CD4-positive, CD25-positive, alpha-beta regulatory T cell (primary cell): ENCODE results near the gene GABBR2. TPM values are rescaled to one million over a fixed set of nuclear protein-coding genes. Genes with fewer than 3 reads are reported as not detected.

ENCODE experiments used
- ATAC-seq, 2 donors: fragments of 150-1000 bp; cut with Tn5 transposase; one replicate each; pipeline ENCODE4 v1.10.0; 2021; ENCODE audit warnings: low read depth in 2 of 2, moderate number of reproducible peaks in 2 of 2, moderate library complexity in 1 of 2
- DNase-seq, 3 donors: peaks; one replicate each; pipeline versions ENCODE4 v3.0.0 to v3.0.0-alpha.2; 2012 to 2022; ENCODE audit warnings: mixed read lengths in 1 of 3
- H3K27ac ChIP-seq: one replicate; pipeline ENCODE4 v1.7.0; 2013; ENCODE audit warnings: mild to moderate bottlenecking, low read length; ENCODE audit not compliant: insufficient read depth, poor library complexity, severe bottlenecking
- H3K27me3 ChIP-seq: one replicate; pipeline ENCODE4 v1.7.0; 2013; ENCODE audit warnings: low read length; ENCODE audit not compliant: control insufficient read depth, insufficient read depth
- H3K36me3 ChIP-seq: one replicate; pipeline ENCODE4 v1.7.0; 2013; ENCODE audit warnings: mild to moderate bottlenecking, low read length, moderate library complexity; ENCODE audit not compliant: control insufficient read depth, insufficient read depth
- H3K4me1 ChIP-seq: 2 replicates; pipeline ENCODE4 v1.7.0; 2013; ENCODE audit warnings: mild to moderate bottlenecking, low read length; ENCODE audit not compliant: insufficient read depth, control insufficient read depth, poor library complexity, severe bottlenecking
- H3K4me3 ChIP-seq: one replicate; pipeline ENCODE4 v1.7.0; 2013; ENCODE audit warnings: low read depth, mild to moderate bottlenecking, low read length, moderate library complexity
- H3K9me3 ChIP-seq, 2 experiments: 1 replicate in 1 of 2; 2 replicates in 1 of 2; pipeline ENCODE4 v1.7.0; 2013; ENCODE audit warnings: low read length in 2 of 2, mild to moderate bottlenecking in 1 of 2, moderate library complexity in 1 of 2; ENCODE audit not compliant: control insufficient read depth in 2 of 2
- H3K27ac Mint-ChIP-seq, 3 donors: one replicate each; pipeline ENCODE4 v1.8.0; 2020 to 2022; ENCODE audit warnings: mild to moderate bottlenecking in 3 of 3, mixed read lengths in 3 of 3, moderate library complexity in 2 of 3
- H3K27me3 Mint-ChIP-seq: one replicate; pipeline ENCODE4 v1.8.0; 2022; ENCODE audit warnings: mild to moderate bottlenecking, mixed read lengths
- H3K36me3 Mint-ChIP-seq: one replicate; pipeline ENCODE4 v1.8.0; 2020; ENCODE audit warnings: mixed read lengths
- H3K4me1 Mint-ChIP-seq, 4 donors: one replicate each; pipeline ENCODE4 v1.8.0; 2020 to 2022; ENCODE audit warnings: mixed read lengths in 4 of 4, mild to moderate bottlenecking in 1 of 4
- H3K4me3 Mint-ChIP-seq, 4 donors: one replicate each; pipeline ENCODE4 v1.8.0; 2020 to 2022; ENCODE audit warnings: mild to moderate bottlenecking in 4 of 4, mixed read lengths in 4 of 4, moderate library complexity in 3 of 4
- H3K9me3 Mint-ChIP-seq, 7 donors: one replicate each; pipeline ENCODE4 v1.8.0; 2020 to 2022; ENCODE audit warnings: mixed read lengths in 7 of 7, mild to moderate bottlenecking in 3 of 7, moderate library complexity in 2 of 7
- polyA plus RNA-seq, 4 donors: library from polyadenylated mRNA; unstranded; fragments of 300-500 nt; fragmentation: Illumina TruSeq; gene quantifications; one replicate each; pipeline ENCODE4 v1.2.3, GENCODE V29; 2021
- total RNA-seq: library from RNA; stranded (reverse); gene quantifications from one replicate; pipeline ENCODE4 v1.2.3, GENCODE V29; 2022

GABBR2 gene
- total and polyA plus RNA-seq, 5 donors from 2014 or later = not detected

GRCh38 chr9:98298476-98298875 lies 410.3 kb downstream of the GABBR2 start:
- no peak overlapping the region for H3K4me3 ChIP-seq
- Mint-ChIP-seq H3K27me3 (peaks cover 6% of the 10 kb centered on the region), H3K4me1 (no peaks in the 10 kb centered on the region), H3K27ac (no peak overlapping the region), H3K9me3 (no peaks in the 10 kb centered on the region), H3K4me3 (no peak overlapping the region), H3K36me3 (no peaks in the 10 kb centered on the region)
- H3K9me3 ChIP-seq = no peaks in the 10 kb centered on the region
- DNase-seq = no peak
- H3K27me3 ChIP-seq = no peaks in the 10 kb centered on the region
- no peak for ATAC-seq
- H3K36me3 ChIP-seq = no peaks in the 10 kb centered on the region
- H3K4me1 ChIP-seq = no peaks in the 10 kb centered on the region
- no peak overlapping the region for H3K27ac ChIP-seq

- Mint-ChIP-seq H3K9me3 (no peaks in the 10 kb centered on the region), H3K4me1 (no peaks in the 10 kb centered on the region), H3K4me3 (no peak overlapping the region), H3K27ac (no peak overlapping the region), H3K27me3 (peaks cover 10% of the 10 kb centered on the region), H3K36me3 (no peaks in the 10 kb centered on the region)
- ATAC-seq = no peak
- Histone ChIP-seq H3K4me3 (no peak overlapping the region), H3K9me3 (no peaks in the 10 kb centered on the region), H3K36me3 (no peaks in the 10 kb centered on the region), H3K27ac (no peak overlapping the region), H3K4me1 (no peaks in the 10 kb centered on the region), H3K27me3 (no peaks in the 10 kb centered on the region)
- DNase-seq = no peak
Measured at GRCh38 chr9:98295824-98296223, 412.9 kb downstream of the GABBR2 start.

- no peaks in the 10 kb centered on the region for H3K36me3 ChIP-seq
- ATAC-seq = no peak
- no peak overlapping the region for H3K27ac Mint-ChIP-seq
- H3K4me3 Mint-ChIP-seq = no peak overlapping the region
- no peak for DNase-seq
- no peaks in the 10 kb centered on the region for H3K9me3 ChIP-seq
- H3K36me3 Mint-ChIP-seq = no peaks in the 10 kb centered on the region
- no peaks in the 10 kb centered on the region for H3K27me3 ChIP-seq
- H3K27me3 Mint-ChIP-seq = peaks cover 10% of the 10 kb centered on the region
- no peak overlapping the region for H3K27ac ChIP-seq
- H3K9me3 Mint-ChIP-seq = no peaks in the 10 kb centered on the region
- H3K4me1 Mint-ChIP-seq = no peaks in the 10 kb centered on the region
- H3K4me3 ChIP-seq = no peak overlapping the region
- no peaks in the 10 kb centered on the region for H3K4me1 ChIP-seq
Measured at GRCh38 chr9:98291820-98292219, 416.9 kb downstream of the GABBR2 start.

- Mint-ChIP-seq H3K4me1 (no peaks in the 10 kb centered on the region), H3K4me3 (no peak overlapping the region), H3K36me3 (no peaks in the 10 kb centered on the region), H3K9me3 (no peaks in the 10 kb centered on the region), H3K27ac (no peak overlapping the region), H3K27me3 (peaks cover 10% of the 10 kb centered on the region)
- H3K27me3 ChIP-seq = no peaks in the 10 kb centered on the region
- no peak for ATAC-seq
- H3K36me3 ChIP-seq = no peaks in the 10 kb centered on the region
- no peak for DNase-seq
- H3K9me3 ChIP-seq = no peaks in the 10 kb centered on the region
- H3K4me3 ChIP-seq = no peak overlapping the region
- no peaks in the 10 kb centered on the region for H3K4me1 ChIP-seq
- no peak overlapping the region for H3K27ac ChIP-seq
Measured at GRCh38 chr9:98290411-98290810, 418.3 kb downstream of the GABBR2 start.

GRCh38 chr9:98289614-98290201 lies 419.0 kb downstream of the GABBR2 start:
- H3K27ac Mint-ChIP-seq = no peak overlapping the region
- H3K4me3 Mint-ChIP-seq = no peak overlapping the region
- no peaks in the 10 kb centered on the region for H3K9me3 ChIP-seq
- no peak overlapping the region for H3K27ac ChIP-seq
- no peak overlapping the region for H3K4me3 ChIP-seq
- no peaks in the 10 kb centered on the region for H3K9me3 Mint-ChIP-seq
- H3K36me3 Mint-ChIP-seq = no peaks in the 10 kb centered on the region
- no peaks in the 10 kb centered on the region for H3K27me3 ChIP-seq
- DNase-seq (no peak), ATAC-seq (no peak)
- H3K4me1 ChIP-seq = no peaks in the 10 kb centered on the region
- H3K27me3 Mint-ChIP-seq = peaks cover 10% of the 10 kb centered on the region
- H3K4me1 Mint-ChIP-seq = no peaks in the 10 kb centered on the region
- H3K36me3 ChIP-seq = no peaks in the 10 kb centered on the region

DNA sequence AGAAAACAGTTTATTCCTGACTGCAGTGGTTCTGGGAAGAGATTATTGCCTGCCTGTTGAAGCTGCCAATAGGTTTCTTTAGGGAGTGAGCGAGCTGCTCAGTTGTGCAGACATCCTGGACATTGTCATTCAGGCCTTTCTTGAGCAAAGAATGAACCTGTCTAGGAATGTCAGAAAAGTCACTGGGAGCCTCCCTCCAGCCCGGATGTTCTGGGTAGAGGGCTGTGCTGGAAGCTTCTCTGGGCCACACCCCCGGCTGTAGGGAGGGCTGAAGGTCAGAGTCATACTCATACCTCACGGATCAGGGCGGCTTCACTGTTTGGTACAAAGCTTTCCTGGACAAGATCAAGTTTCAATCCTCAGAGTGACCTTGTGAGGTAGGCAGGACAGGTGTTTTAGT lies 419.9 kb downstream of the GABBR2 start:
- DNase-seq (no peak), ATAC-seq (no peak)
- no peaks in the 10 kb centered on the region for H3K4me1 ChIP-seq
- no peaks in the 10 kb centered on the region for H3K36me3 ChIP-seq
- Mint-ChIP-seq H3K36me3 (no peaks in the 10 kb centered on the region), H3K4me3 (no peak overlapping the region), H3K9me3 (no peaks in the 10 kb centered on the region), H3K27me3 (peaks cover 4% of the 10 kb centered on the region), H3K4me1 (no peaks in the 10 kb centered on the region), H3K27ac (no peak overlapping the region)
- no peaks in the 10 kb centered on the region for H3K9me3 ChIP-seq
- no peaks in the 10 kb centered on the region for H3K27me3 ChIP-seq
- H3K4me3 ChIP-seq = no peak overlapping the region
- H3K27ac ChIP-seq = no peak overlapping the region

GRCh38 chr9:98287384-98287783 lies 421.4 kb downstream of the GABBR2 start:
- ATAC-seq = no peak
- no peaks in the 10 kb centered on the region for H3K9me3 ChIP-seq
- no peak overlapping the region for H3K4me3 ChIP-seq
- no peaks in the 10 kb centered on the region for H3K9me3 Mint-ChIP-seq
- no peak overlapping the region for H3K27ac ChIP-seq
- H3K27ac Mint-ChIP-seq = no peak overlapping the region
- peaks cover 10% of the 10 kb centered on the region for H3K27me3 Mint-ChIP-seq
- H3K4me3 Mint-ChIP-seq = no peak overlapping the region
- H3K36me3 ChIP-seq = no peaks in the 10 kb centered on the region
- H3K27me3 ChIP-seq = no peaks in the 10 kb centered on the region
- no peaks in the 10 kb centered on the region for H3K4me1 Mint-ChIP-seq
- H3K36me3 Mint-ChIP-seq = no peaks in the 10 kb centered on the region
- no peak for DNase-seq
- no peaks in the 10 kb centered on the region for H3K4me1 ChIP-seq

DNA sequence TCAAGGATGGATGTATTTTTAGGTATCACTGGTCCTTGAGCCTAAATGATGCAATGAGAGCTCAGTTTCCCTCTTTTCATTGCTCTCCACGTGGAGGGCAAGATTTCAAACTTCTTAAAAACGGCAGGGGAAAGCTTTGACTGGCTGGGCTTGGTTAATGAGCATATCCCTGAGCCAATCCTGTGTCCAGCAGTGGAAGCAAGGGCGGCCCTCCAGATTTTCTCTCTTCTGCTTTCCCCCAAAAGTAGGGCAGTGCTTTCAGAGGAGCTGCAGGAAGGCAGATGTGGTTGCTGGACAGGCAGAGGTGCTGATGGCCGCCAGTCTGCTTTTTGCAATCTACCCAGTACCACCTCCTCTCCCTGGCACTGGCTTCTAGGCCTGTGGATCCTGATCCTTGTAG lies 423.3 kb downstream of the GABBR2 start:
- no peak overlapping the region for H3K4me3 Mint-ChIP-seq
- Histone ChIP-seq H3K27ac (no peak overlapping the region), H3K27me3 (peaks cover 2% of the 10 kb centered on the region), H3K9me3 (no peaks in the 10 kb centered on the region), H3K4me3 (no peak overlapping the region), H3K36me3 (no peaks in the 10 kb centered on the region), H3K4me1 (no peaks in the 10 kb centered on the region)
- no peaks in the 10 kb centered on the region for H3K36me3 Mint-ChIP-seq
- H3K4me1 Mint-ChIP-seq = no peaks in the 10 kb centered on the region
- H3K27me3 Mint-ChIP-seq = peaks cover 18% of the 10 kb centered on the region
- DNase-seq = no peak
- H3K9me3 Mint-ChIP-seq = no peaks in the 10 kb centered on the region
- no peak for ATAC-seq
- H3K27ac Mint-ChIP-seq = no peak overlapping the region
